Neural progenitor cell (in vitro differentiated cells): ENCODE data around the gene PRDM16.

Experiments
- EZH2 ChIP-seq: fragments of 200-600 bp; sonication (generic); IDR thresholded peaks from 2 replicates; pipeline ENCODE4 v1.6.1; 2017; ENCODE audit warnings: antibody characterized with exemption, mild to moderate bottlenecking, moderate library complexity
- EZH2phosphoT487 ChIP-seq: fragments of 200-600 bp; sonication (generic); IDR thresholded peaks from 2 replicates; pipeline ENCODE4 v1.6.1; 2017; ENCODE audit warnings: antibody characterized with exemption
- TF ChIP-seq, protein P1 (sequence below): fragments of 200-600 bp; sonication (generic); IDR thresholded peaks from 2 replicates; pipeline ENCODE4 v1.5.1; 2017; ENCODE audit warnings: antibody characterized with exemption, mild to moderate bottlenecking

DNA sequence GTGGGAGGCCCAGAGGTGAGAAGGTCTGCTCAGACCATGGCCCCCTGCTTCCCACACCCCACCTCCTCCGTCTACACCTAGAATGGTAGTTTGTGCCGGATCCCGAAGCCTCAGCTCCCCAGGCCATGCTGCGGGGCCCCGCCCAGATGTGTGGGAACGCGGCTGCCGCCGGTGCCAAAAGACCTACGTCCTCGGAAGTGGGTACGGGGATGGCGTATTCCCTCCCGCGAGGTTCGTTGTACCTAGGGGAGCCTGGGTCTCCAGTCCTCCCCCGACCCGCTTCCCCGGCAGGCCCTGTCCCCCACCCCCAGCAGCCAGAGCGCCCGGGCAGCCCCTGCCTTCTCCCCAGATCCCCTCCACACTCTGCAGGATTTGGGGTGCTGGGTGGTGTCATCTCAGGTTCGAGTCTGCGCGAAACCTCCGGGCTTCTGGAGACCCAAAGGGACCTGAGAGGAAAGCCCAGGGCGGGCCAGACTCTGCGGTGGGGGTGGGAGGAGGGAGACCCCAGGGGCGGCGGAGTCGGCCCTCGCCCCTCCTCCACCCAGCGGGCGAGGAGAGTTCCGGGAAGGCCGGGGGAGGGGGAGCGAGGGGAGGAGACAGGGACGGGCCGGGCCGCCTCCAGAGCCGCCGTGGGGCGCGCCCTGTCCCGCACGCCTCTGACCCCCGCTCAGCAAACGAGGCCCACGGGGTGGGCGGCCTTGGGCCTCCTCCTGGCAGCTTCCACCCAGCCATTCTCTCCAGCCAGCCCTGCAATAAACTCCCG lies 6.2 kb upstream of the PRDM16 start:
- TF ChIP-seq, protein P1, sequence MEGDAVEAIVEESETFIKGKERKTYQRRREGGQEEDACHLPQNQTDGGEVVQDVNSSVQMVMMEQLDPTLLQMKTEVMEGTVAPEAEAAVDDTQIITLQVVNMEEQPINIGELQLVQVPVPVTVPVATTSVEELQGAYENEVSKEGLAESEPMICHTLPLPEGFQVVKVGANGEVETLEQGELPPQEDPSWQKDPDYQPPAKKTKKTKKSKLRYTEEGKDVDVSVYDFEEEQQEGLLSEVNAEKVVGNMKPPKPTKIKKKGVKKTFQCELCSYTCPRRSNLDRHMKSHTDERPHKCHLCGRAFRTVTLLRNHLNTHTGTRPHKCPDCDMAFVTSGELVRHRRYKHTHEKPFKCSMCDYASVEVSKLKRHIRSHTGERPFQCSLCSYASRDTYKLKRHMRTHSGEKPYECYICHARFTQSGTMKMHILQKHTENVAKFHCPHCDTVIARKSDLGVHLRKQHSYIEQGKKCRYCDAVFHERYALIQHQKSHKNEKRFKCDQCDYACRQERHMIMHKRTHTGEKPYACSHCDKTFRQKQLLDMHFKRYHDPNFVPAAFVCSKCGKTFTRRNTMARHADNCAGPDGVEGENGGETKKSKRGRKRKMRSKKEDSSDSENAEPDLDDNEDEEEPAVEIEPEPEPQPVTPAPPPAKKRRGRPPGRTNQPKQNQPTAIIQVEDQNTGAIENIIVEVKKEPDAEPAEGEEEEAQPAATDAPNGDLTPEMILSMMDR = no peak
- no peak for TF ChIP-seq EZH2
- TF ChIP-seq EZH2phosphoT487 = no peak
